GM21423 (cell line): ENCODE results near the gene RNF207.
"Not testable (repeated sequence)": the region's sequence is repeated elsewhere in the genome, so short reads cannot be mapped to it uniquely, and the experiment has no call there.

Experiments
- ATAC-seq: cut with Tn5 transposase; IDR thresholded peaks from one replicate; pipeline ENCODE4 v1.9.1; 2021; ENCODE audit warnings: mild to moderate bottlenecking, moderate library complexity; ENCODE audit not compliant: unreplicated experiment

Gene RNF207

DNA sequence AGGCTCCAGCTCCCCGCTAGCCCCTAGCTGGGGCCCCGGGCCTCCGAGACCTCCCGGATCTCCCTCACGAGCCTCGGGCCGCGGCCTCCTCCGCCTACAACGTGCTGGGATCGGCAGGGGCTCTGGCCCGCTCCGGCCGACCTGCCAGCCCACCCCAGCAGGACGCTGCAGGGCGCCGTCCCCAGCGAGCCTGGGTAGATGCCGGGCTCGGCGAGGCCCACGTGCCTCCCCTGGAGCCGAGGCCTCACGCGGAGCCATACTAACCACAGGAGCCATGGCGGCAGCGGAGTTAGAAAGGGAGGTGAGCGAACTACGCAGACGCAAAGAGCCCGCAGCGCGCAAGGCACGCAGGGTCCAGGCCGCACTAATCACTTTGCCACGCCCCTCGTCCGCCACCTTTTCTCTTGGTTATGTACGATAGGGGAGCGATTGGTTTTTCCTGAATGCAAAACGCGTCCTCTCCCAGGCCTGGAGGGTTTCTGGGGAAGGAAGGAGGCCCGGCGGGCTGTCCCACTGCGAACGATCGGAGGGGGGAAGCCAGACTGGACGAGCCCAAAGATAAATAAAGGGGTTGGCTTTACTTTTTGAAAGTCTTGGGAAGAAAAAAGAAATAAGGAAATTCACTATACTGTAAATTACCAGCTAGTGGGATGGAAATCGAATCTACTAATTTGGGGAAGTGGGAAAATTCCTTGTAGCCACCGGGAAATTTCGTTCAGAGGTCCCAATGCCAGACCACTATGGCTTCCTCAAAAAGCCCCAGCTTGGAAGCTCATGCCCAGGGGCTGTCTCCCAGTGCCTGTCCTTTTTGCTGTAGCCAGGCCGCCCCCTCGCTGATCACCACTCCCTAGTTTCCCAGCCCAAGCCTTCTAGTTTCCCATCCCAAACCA is 6.4 kb upstream of the RNF207 start, which contains the start of gene RPL22:
RPL22 (minus strand) TSS at position 298 of the 890 bp plus-strand sequence; CDS start at position 276, 22 bp downstream.
- ATAC-seq = peak; percentile 95

DNA sequence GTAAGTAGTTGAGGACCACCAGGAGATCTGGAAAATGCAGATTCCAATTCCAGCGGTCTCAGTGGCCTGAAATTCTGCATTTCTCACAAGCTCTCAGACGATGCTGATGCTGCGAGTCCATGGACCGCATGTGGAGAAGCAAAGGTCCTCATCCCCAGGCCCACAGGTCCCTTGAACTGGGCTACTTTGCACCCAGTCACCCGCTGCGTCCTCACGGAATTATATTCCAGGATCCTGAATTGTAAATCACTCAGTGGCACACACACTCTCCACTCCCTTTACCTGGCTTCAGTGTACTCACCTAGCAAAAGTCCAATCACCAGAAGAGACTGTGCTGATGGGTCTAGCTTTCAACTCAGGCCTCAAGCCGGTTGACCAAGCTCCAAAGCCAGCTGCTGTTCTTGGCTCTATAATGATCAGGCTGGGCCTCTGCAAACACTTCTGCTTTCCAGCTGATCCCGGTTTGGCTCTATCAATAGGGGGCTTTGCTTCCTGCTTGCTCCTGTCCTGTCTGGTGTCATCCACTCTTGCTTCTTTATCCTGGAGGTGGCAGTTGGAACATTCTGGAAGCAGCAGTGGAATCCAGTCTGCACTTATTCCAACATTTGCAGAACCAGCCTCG is 5.6 kb upstream of the RNF207 start:
- no peak for ATAC-seq

DNA sequence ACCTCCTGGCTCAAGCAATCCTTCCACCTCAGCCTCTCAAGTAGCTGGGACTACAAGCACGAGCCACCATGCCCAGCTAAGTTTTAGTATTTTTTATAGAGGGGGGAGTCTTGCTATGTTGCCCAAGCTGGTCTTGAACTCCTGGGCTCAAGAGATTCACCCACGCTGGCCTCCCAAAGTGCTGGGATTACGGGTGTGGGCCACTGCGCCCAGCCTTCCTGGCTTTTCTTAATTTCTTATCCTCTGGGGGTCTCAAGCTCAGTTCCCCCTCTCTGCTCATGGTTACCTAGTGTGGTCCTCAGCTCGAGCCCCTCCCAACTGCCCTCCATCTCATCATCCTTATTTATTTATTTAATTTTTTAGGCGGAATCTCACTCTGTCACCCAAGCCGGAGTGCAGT is 3.7 kb upstream of the RNF207 start:
- ATAC-seq = no peak

DNA sequence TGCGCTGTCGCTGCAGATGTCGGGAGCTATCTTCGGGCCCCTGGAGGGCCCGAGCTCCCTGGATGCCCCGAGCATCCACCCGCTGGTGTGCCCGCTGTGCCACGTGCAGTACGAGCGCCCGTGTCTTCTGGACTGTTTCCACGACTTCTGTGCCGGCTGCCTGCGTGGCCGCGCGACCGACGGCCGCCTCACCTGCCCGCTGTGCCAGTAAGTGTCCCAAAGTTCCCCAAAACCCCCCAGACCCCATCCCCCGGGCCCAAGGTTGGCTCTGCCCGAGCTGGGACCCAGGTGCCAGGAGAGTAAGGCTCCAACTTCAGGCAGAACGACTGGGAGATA is 569 bp downstream of the RNF207 start:
- ATAC-seq = no peak

DNA sequence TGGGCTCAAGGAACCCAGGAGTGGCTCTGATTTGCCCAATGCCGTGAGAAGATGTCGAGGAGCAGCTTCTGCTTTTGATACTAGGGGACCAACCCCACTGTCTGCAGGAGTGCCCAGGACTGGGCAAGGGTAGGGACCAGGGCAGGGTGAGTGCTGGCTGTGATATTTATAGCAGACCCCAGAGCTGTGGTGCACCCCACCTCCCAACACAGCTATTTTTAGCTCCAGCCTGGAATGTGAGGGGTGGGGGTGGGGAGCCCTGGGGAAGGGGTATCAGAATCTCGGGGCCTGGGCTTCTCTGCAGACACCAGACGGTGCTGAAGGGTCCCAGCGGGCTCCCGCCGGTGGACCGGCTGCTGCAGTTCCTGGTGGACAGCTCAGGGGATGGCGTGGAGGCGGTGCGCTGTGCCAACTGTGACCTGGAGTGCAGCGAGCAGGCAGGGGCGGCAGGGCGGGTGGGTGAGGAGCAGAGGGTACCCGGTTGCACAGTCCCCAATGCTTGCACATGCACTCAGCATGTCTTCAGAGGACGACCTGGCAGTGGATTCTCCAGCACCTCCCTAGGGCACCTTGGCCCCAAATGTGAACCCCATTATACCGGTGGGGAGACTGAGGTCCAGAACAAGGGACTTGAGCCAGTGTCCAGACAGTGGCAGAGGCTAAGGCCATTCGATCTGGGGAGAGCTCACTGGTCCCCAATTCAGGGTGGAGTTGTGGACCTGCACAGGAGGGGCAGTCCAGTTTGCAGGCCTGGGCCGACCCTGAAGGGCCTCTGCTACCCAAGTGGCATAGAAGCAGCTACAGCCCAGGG is 1.4 kb downstream of the RNF207 start:
- ATAC-seq = no peak

DNA sequence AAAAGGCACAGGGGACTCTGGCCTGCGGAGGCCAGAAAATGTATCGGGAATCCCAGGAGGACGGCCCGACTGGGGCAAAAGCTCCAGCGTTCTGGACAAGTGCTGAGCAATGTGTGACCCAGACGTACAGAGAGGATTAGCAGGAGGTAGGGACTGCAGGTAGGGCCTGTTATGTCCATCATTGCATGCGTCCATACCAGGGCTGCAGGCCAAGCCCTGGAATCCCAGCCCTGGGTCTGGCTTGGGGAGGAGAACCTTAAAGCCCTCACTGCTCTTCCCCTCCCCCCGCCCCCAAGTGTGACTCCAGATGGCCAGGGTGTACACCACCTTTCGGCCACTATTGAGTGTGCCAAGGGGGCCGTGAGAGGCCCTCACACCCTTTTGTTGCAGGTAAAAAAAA is 2.0 kb downstream of the RNF207 start:
- no peak for ATAC-seq

DNA sequence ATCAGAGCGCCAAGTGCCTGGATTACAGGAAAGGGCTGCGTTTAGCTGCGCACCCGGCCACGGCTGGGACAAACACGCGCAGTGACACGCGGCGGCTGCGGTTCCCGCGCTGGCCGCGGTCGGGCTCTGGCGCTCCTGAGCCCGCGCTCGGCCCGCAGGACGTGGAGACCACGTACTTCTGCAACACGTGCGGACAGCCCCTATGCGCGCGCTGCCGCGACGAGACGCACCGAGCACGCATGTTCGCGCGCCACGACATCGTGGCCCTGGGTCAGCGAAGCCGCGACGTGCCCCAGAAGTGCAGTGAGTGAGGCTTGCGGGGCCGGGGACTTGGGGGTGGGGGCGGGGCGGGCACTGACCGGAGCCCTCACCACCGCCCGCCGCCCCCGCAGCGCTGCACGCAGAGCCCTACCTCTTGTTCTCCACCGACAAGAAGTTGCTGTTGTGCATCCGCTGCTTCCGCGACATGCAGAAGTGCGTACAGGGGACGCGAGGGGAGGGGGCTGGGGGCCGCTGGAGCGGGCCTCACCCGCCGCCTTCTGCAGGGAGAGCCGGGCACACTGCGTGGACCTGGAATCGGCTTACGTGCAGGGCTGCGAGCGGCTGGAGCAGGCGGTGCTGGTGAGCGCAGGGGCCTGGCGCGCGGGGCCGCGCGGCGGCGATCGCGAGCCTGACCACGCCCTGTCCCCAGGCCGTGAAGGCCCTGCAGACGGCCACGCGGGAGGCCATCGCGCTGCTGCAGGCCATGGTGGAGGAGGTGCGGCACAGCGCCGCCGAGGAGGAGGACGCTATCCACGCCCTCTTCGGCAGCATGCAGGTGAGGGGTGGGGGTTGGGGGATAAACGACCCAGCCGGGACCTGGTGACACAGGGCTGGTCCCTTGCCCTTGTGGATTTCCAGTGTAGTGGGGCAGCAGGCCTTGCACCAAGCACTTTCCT is 3.1 kb downstream of the RNF207 start:
- ATAC-seq = no peak

DNA sequence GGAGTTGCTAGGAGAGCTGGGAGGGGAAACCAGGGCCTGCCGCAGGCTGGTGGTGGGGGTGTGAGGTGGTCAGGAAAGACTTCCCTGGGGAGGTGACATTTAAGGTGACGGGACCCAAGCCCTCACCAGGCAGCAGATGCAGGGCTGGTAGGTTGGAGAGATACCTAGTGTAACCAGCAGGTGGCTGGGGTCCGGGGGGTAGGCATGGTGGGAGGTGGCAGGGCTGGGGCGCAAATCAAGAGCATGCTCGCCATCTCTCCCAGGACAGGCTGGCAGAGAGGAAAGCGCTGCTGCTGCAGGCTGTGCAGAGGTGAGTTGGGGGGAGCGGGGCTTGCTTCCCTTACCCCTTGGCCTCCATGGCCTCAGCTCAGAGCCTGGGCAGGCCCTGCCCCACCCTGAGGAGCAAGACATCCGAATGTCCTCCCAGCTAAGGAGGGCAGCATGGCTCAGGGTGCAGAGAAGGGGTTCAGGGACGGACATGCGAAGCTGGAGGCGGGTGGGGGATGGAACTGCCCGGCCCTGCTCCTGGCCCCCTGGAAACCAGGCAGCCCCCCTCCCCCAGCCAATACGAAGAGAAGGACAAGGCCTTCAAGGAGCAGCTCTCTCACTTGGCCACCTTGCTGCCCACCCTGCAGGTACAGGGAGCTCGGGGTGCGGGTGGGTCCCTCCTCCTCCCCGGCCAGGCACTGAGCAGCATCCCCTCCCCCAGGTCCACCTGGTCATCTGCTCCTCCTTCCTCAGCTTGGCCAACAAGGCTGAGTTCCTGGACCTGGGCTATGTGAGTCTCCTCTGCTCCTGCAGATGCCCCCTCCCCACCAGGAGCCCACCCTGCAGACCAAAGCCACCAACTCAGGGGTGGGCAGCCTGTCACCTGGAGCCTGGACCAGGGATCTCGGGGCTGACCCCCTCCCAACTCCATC is 4.0 kb downstream of the RNF207 start:
- ATAC-seq = no peak

DNA sequence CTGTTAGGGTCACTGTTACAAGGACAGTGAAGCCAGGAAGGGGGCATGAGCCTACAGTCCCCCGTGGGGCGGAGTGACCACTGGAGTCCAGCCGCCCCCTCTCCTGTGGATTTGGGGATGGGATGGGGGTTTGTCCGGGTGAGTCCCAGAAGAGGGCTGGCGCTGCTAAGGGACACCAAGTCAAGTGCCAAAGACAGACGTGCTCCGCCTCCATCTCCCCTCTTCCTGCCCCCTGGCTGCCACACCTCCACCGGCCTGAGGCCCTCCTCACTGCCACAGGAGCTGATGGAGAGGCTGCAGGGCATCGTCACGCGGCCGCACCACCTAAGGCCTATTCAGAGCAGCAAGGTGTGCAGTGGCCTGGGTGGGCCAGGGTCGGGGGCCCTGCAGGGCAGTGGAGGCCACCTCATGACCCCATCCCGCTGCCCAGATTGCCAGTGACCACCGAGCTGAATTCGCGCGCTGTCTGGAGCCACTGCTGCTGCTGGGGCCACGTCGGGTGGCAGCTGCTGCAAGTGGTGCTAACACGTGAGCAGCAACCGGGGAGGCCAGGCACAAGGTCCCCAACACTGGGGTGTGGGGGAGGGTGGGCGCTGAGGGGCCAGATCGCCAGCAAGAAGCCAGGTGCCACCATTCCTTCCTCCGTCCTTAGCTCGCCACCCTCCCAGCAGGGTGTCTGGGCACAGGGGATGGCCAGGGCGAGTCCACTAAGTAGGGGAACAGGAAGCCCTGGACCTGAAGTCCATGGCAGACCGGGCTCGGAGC is 4.9 kb downstream of the RNF207 start:
- no peak for ATAC-seq

DNA sequence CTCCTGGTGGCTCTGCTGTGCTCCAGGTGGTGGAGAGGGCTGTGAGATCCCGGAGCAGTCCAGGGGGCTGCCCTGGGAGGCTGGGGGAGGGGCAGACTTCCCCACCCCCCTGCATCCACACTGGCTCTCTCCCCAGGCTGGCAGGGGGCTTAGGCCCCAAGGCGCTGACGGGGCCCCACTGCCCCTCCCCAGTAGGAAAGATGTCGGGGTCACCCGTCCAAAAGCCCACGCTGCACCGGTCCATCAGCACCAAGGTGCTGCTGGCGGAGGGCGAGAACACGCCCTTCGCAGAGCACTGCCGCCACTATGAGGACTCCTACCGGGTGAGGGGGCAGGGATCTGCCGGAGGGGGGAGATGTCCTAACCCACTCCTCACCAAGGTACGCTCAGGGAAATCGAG is 5.8 kb downstream of the RNF207 start:
- ATAC-seq = no peak

DNA sequence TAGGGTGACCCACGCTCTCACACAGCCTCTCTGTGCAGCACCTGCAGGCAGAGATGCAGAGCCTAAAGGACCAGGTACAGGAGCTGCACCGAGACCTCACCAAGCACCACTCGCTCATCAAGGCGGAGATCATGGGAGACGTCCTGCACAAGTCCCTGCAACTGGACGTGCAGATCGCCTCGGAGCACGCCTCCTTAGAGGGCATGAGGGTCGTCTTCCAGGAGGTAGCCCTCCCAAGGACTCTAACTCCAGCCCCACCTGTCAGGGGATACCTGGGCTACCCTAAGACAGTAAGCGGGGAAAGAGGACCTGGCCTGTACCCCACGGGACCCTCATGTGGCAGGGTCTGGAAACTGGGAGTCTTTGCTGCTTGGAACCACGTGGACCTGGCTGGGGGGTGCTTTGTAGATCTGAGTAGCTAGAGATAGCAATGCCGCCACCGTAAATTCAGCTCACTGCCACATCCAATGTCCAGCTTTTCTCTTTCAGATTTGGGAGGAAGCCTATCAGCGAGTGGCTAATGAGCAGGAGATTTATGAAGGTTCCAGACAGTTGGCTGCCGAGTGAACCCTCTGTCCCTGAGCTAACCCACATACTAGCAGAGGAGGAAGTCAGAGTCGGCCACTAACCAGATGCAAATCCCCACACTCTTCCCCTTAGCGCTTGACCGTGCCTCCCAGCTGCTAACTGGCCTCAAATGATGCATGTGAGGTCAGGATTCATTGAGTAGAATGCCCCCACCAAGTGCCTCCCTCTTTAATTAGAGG is 6.5 kb downstream of the RNF207 start:
- no peak for ATAC-seq

DNA sequence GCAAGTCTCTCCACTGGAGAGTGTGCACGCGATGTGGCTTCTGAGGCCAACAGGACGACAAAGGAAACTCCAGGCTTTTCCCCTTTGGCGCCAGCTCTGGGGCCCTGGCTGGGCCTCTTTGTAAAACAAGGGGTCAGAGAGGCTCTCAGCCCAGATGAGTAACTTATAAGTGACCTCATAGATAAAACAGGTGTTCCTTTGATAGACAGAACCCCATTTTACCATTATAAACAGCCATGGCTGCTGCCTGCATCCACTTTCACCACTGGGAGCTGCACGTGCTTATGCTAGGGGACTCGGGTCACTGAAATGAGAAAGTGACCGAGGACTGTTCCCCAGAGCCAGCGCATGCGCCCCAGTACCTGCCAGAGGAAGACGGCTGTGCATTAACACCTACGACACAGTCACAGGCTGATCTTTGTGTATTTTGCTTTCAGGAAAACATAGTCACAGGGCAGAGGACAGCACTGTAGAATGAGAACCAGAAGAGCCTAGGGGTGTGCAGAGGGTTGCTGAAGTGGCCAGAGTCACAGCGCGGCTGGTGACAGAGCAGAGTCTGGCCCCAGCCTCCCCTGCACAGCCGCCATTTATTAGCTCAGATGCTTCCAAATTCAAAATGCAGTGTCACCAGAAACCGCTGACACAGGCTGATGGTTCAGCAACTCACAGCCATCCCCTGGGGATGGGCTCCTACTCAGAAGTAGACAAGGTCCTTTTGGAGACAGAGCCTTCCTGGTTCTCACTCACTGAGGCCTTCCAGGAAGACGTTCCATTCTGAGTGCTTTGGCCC is 12.7 kb downstream of the RNF207 start:
- ATAC-seq = no peak

DNA sequence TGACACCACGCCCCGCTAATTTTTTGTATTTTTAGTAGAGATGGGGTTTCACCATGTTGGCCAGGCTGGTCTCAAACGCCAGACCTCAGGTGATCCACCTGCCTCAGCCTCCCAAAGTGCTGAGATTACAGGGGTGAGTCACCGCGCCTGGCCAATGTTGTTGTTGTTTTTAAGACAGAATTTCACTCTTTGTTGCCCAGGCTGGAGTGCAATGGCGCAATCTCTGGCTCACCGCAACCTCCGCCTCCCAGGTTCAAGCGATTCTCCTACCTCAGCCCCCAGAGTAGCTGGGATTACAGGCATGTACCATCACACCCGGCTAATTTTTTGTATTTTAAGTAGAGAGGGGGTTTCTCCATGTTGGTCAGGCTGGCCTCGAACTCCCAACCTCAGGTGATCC is 13.7 kb downstream of the RNF207 start:
- not testable (repeated sequence) for ATAC-seq

DNA sequence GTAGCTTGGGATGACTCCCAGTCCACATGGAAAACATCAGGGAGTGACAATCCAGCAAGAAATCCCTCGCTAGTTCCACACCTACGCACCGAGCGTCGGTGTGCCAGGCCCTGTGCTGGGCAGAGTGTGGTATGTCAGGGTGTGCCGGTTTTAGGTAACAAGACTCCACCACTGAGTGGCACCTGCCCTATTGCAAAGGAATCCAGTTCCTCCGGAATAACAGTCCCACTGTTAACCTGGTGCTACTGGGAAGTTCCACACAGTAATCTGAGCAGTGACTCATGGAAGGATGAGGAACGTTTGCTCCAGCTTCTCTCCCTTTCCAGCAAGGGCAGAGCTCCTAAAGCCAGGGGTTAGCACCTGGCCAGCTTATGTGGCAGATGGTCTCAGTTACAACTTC is 14.3 kb downstream of the RNF207 start:
- no peak for ATAC-seq

DNA sequence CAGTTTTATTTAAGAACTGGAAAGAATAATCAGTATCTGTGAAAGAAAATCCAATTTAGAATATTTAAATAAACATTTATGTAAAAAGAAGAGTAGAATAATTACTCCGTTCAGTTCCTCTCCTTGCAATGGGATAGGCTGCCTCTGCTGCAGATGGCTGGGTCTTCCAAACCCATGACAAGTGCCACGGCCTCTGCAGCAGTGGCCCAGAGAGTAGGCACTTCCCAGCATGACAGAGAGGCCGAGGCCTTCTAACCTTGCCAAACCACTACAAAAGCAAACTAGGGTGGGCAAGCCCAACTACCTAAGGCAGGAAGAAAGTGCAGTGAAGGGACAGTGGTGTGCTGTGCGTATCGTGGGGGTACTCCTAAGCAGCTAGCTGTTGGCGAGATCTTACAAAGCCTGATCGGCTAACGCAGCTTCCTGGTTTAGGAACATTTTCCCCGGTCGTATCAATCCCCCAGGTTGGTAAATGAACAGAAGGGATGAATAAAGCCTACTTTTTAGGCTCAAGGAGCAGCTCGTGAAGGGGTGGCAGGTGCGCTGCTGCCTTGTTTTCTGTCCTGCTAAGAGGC is 15.4 kb downstream of the RNF207 start:
- no peak for ATAC-seq

DNA sequence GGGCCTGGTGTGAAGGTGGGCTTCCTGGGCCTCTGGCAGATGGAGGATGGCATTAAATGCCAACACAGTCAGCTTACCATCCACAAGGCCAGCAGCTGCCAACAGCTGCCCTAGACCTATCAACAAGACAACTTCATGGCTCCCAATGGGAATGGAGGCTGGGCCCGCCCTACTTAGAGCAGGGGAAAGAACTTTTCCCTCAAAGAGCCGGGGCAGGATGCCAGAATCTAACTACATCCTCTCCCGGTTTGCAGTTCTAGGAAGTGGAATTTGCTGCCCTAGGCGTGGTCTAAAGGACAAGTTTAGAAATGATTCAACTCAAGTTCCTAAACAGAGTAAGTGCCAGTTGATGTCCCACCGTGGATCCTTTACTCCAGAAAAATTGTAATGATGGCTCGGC is 16.7 kb downstream of the RNF207 start:
- ATAC-seq = no peak

DNA sequence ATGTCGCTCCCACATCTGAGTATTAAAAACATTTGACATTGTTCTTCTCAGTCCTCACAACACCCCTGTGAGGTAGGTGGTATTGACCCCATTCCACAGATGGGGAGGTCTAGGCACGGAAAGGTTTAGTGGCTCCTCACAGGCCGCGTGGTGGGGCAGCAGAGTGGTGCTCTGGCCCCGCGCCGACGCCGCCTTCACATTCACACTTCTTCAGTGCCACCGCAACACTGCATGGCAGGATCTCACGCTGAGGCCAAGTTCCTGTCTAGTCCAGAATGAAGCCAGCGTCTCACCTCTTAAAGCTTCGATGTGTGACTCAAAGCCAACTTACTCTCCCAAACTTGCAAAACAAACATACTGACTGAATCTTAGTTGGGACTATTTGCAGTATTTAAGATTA is 17.7 kb downstream of the RNF207 start:
- ATAC-seq = no peak
